Adrenal gland (tissue), 12 donors: Measurements from ENCODE around the gene FAM149B1. TPM values are rescaled to one million over a fixed set of nuclear protein-coding genes. Genes with fewer than 3 reads are reported as not detected.

Experiments used
- DNase-seq, 7 donors: peaks; one replicate each; pipeline ENCODE4 v3.0.0-alpha.2; 2019 to 2020
- H3K27ac ChIP-seq, 5 donors: fragments of 200-600 bp; sonication (generic) in 4 of 5; 1 replicate in 3 of 5; 2 replicates in 2 of 5; pipeline versions ENCODE4 v1.5.1 to v1.8.0; 2016 to 2020; ENCODE audit warnings: mild to moderate bottlenecking in 1 of 5
- H3K27me3 ChIP-seq: fragments of 200-600 bp; 2 replicates; pipeline ENCODE4 v1.8.0; 2021
- H3K36me3 ChIP-seq, 2 donors: fragments of 200-600 bp; replicated peaks in 1 of 2; 1 replicate in 1 of 2; 2 replicates in 1 of 2; pipeline versions ENCODE4 v1.5.1 to v1.8.0; 2018 to 2022
- H3K4me1 ChIP-seq, 2 donors: fragments of 200-600 bp; replicated peaks in 1 of 2; 1 replicate in 1 of 2; 2 replicates in 1 of 2; pipeline versions ENCODE4 v1.5.1 to v1.8.0; 2018 to 2021
- H3K4me3 ChIP-seq, 4 donors: fragments of 200-600 bp; sonication (generic) in 3 of 4; one replicate each; pipeline ENCODE4 v1.5.1; 2016 to 2018
- H3K9me3 ChIP-seq, 3 donors: fragments of 200-600 bp; sonication (generic) in 1 of 3; replicated peaks in 1 of 3; 1 replicate in 2 of 3; 2 replicates in 1 of 3; pipeline versions ENCODE4 v1.5.1 to v1.8.0; 2016 to 2021
- POLR2A ChIP-seq, 2 donors: fragments of 450-650 bp; IDR thresholded peaks; one replicate each; pipeline ENCODE4 v1.6.1; 2017; ENCODE audit warnings: antibody characterized with exemption in 2 of 2, mild to moderate bottlenecking in 2 of 2, moderate library complexity in 1 of 2
- WGBS, 4 donors: extraction: QIAGEN DNeasy Blood & Tissue Kit in 2 of 4; methylation state at CpG; one replicate each; pipeline versions ENCODE4 v1.1.5 to v1.1.7; 2013 to 2017; 5-methylcytosine and 5-hydroxymethylcytosine counted together
- intact Hi-C, 2 donors: fragments of 100-400 bp; cut with DNase I; formaldehyde crosslinking; loops; one replicate each; pipeline versions ENCODE4 v1.14.1 to v1.15.0; 2022 to 2023
- polyA plus RNA-seq, 3 donors: library from polyadenylated mRNA; stranded (reverse); fragments of 200-250 nt in 2 of 3; fragments of 350-450 nt in 1 of 3; fragmentation: Illumina TruSeq in 1 of 3; extraction: RNeasy Lipid Tissue Mini Kit (QIAGEN cat#74804) in 1 of 3; gene quantifications; one replicate each; pipeline ENCODE4 v1.2.3, GENCODE V29; 2013 to 2014
- total RNA-seq, 9 donors: library from RNA; depleted of rRNA in 4 of 9; stranded (reverse); fragments of >200 nt in 4 of 9; fragments of 120-200 nt in 1 of 9; fragmentation: NEBNext Ultra II Directional in 1 of 9; extraction: Animal tissue kit (Norgen Biotek cat#: 25700) in 1 of 9; gene quantifications; one replicate each; pipeline versions ENCODE4 v1.1.0 to v1.2.4, GENCODE V29; 2013 to 2023
- TF ChIP-seq, protein P1 (sequence below), 6 experiments: fragments of 450-650 bp in 4 of 6; fragments of 200-600 bp in 2 of 6; sonication (generic) in 1 of 6; IDR thresholded peaks; 1 replicate in 5 of 6; 2 replicates in 1 of 6; pipeline versions ENCODE4 v1.5.1 to v1.8.0; 2016 to 2021; ENCODE audit warnings: antibody characterized with exemption in 6 of 6, mild to moderate bottlenecking in 2 of 6, moderate library complexity in 1 of 6
- donor health status: healthy with polysubstance abuse.
- donor health status: Bipolar disorder and iron deficiency.
- donor health status: DM: yes; HTN: yes; CAD: no.
- donor health status: DM: no; HTN: no; CAD: no.
- donor health status: DM: no; HTN: no; CAD: no.
- donor health status: DM: yes; HTN: yes; CAD: no.

Gene FAM149B1
- total and polyA plus RNA-seq, 12 donors = 10.9 to 36.7 (median 20.1) TPM

DNA sequence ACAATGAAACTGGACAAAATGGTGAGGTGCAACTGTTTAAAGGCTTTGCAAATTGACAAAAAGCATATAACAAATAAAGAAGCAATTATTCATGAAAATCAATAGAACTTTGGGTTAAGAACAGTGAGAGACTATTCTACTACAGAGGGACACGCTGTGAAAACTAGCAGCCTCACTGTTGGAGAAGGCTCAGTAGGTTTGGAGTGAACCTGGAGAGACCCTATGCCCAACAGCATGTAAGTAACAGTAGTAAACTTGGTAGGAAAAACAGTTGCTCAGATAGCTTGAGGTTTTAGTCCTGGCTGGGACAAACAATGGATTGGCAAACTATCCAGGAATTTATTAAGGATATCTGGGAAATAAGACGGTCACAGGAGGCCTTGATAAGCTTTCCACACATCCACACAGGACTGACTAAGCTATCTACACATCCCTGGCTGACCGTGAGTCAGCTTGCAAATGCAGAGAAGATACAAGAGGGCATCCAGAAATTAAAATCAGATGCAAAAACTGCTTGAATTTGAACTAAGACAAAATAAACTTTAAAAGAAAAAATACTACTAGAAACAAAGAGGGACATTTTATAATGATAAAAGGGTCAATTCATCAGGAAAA lies 15.9 kb downstream of the FAM149B1 start:
- no peaks in the 10 kb centered on the region for H3K9me3 ChIP-seq
- intact Hi-C loops = no loop called here
- H3K4me1 ChIP-seq = peaks cover 0 to 4% of the 10 kb centered on the region in 2 donors
- TF ChIP-seq, protein P1, sequence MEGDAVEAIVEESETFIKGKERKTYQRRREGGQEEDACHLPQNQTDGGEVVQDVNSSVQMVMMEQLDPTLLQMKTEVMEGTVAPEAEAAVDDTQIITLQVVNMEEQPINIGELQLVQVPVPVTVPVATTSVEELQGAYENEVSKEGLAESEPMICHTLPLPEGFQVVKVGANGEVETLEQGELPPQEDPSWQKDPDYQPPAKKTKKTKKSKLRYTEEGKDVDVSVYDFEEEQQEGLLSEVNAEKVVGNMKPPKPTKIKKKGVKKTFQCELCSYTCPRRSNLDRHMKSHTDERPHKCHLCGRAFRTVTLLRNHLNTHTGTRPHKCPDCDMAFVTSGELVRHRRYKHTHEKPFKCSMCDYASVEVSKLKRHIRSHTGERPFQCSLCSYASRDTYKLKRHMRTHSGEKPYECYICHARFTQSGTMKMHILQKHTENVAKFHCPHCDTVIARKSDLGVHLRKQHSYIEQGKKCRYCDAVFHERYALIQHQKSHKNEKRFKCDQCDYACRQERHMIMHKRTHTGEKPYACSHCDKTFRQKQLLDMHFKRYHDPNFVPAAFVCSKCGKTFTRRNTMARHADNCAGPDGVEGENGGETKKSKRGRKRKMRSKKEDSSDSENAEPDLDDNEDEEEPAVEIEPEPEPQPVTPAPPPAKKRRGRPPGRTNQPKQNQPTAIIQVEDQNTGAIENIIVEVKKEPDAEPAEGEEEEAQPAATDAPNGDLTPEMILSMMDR (IDR thresholded peaks at IDR 0.05) = no peak
- no peak for TF ChIP-seq POLR2A (IDR thresholded peaks at IDR 0.05)
- no peak overlapping the region for H3K4me3 ChIP-seq
- H3K27ac ChIP-seq = peak overlapping the region in 2 of 5 donors; percentile 6 to 15
- DNase-seq = peak in 4 of 7 donors; percentile 31 to 59 (median 40)
- peaks cover 0 to 18% of the 10 kb centered on the region in 2 donors for H3K36me3 ChIP-seq
- H3K27me3 ChIP-seq = no peaks in the 10 kb centered on the region
- 68 to 82% (median 74%) methylated on average over 3 of the region's 3 CpGs for WGBS, 4 donors

GRCh38 chr10:73186266-73186665 lies 18.3 kb downstream of the FAM149B1 start:
- peaks cover 0 to 4% of the 10 kb centered on the region in 2 donors for H3K4me1 ChIP-seq
- H3K27ac ChIP-seq = no peak overlapping the region
- peaks cover 0 to 5% of the 10 kb centered on the region in 2 donors for H3K36me3 ChIP-seq
- H3K4me3 ChIP-seq = no peak overlapping the region
- DNase-seq = no peak
- no peaks in the 10 kb centered on the region for H3K9me3 ChIP-seq
- 79 to 96% (median 89%) methylated on average over 1 of the region's 1 CpG for WGBS, 4 donors
- no peak for TF ChIP-seq POLR2A (IDR thresholded peaks at IDR 0.05)
- TF ChIP-seq, protein P1 (IDR thresholded peaks at IDR 0.05) = no peak
- no peaks in the 10 kb centered on the region for H3K27me3 ChIP-seq
- intact Hi-C loops = no loop called here

DNA sequence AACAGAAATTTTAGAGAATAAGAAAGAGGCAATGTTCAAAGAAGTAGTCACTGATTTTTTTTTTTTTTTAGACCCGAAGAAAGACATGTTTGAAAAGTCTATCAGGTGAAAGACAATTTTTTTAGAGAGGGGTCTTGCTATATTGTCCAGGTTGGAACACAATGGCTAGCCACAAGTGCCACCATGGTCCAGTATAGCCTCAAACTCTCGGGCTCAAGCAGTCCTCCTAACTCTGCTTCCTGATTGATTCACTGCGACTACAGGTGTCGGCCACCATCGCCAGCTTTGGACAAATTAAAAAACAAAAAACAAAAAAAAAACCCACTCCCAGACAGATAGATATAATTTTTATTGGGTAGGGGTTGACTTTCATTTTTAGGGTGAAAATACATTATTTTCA lies 22.3 kb downstream of the FAM149B1 start:
- intact Hi-C loops = no loop called here
- peaks cover 0 to 15% of the 10 kb centered on the region in 2 donors for H3K36me3 ChIP-seq
- WGBS, 4 donors = 95 to 99% (median 97%) methylated on average over 5 of the region's 5 CpGs

DNA sequence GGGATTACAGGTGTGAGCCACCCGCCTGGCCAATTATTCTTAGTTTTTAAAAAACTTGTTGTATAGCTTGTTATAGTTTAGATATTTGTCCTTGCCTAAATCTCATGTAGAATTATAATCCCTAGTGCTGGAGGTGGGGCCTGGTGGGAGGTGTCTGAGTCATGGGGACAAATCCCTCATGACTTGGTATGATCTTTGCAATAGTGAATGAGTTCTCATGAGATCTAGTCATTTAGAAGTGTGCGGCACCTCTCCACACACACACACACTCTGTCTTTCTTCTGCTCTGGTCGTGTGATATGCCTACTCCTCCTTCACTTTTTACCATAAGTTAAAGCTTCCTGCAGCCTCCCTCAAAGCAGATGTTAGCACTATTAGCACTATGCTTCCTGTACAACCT lies 37.2 kb downstream of the FAM149B1 start:
- TF ChIP-seq, protein P1 (IDR thresholded peaks at IDR 0.05) = no peak
- no peak for TF ChIP-seq POLR2A (IDR thresholded peaks at IDR 0.05)
- Histone ChIP-seq H3K27ac (no peak overlapping the region), H3K36me3 (peaks cover 0 to 4% of the 10 kb centered on the region in 2 donors), H3K4me3 (no peak overlapping the region), H3K9me3 (no peaks in the 10 kb centered on the region), H3K4me1 (no peaks in the 10 kb centered on the region), H3K27me3 (no peaks in the 10 kb centered on the region)
- 85 to 96% (median 88%) methylated on average over 3 of the region's 3 CpGs for WGBS, 4 donors
- intact Hi-C loops = no loop called here
- no peak for DNase-seq

More for the DNA sequence above, 22.3 kb downstream of the FAM149B1 start:
- no peak for DNase-seq
- no peaks in the 10 kb centered on the region for H3K27me3 ChIP-seq
- no peak overlapping the region for H3K4me3 ChIP-seq
- peaks cover 0 to 4% of the 10 kb centered on the region in 2 donors for H3K4me1 ChIP-seq
- H3K27ac ChIP-seq = no peak overlapping the region
- TF ChIP-seq POLR2A (IDR thresholded peaks at IDR 0.05) = no peak
- TF ChIP-seq, protein P1 (IDR thresholded peaks at IDR 0.05) = no peak
- H3K9me3 ChIP-seq = no peaks in the 10 kb centered on the region
